ENCODE measurements around the gene ZSWIM1. TPM values are rescaled to one million over a fixed set of nuclear protein-coding genes. Genes with fewer than 3 reads are reported as not detected.

Gene ZSWIM1
- total and polyA plus RNA-seq, 2 of the 13 experiments (the other 11 are each of a cell fraction or from before 2014, with no cell fraction given) = 9.5 to 11.7 TPM

DNA sequence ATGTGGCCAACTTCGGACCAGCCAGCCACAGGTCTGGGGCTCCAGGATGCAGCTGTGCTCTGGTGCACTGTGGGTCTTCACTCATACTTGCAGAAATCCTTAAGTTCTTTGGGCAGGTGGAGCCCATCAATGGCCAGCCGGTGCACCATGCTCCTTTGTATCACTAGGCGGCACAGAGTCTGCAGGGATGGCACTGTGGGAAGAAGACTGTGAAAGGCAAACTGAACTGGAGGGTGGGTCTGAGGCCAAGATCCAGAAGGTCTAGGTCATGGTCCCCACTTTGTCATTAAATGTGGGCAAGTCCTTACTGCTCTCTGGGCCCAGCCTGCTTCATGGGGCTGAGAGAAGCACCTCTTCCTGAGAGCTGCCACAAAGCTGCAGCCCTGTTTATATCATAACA is 7.7 kb downstream of the ZSWIM1 start (continued):
- TF ChIP-seq FOXM1 (CRISPR knock-in tag; IDR thresholded peaks at IDR 0.05) (no peak), HOMEZ (CRISPR knock-in tag; IDR thresholded peaks at IDR 0.05; ENCODE audit: low read depth) (no peak), ZNF563 (CRISPR knock-in tag; IDR thresholded peaks at IDR 0.05) (no peak), ZKSCAN8 (CRISPR knock-in tag; IDR thresholded peaks at IDR 0.05; ENCODE audit: borderline replicate concordance) (no peak), ZNF383 (CRISPR knock-in tag; IDR thresholded peaks at IDR 0.05; ENCODE audit: borderline replicate concordance) (no peak), CHD4 (IDR thresholded peaks at IDR 0.05; ENCODE audit: borderline replicate concordance, low read length) (no peak), MXD4 (CRISPR knock-in tag; IDR thresholded peaks at IDR 0.05) (no peak), ZNF616 (CRISPR knock-in tag; IDR thresholded peaks at IDR 0.05; ENCODE audit: low read depth) (no peak), SSRP1 (CRISPR knock-in tag; IDR thresholded peaks at IDR 0.05) (peak; percentile 67; the same call in 1 of the 2 replicates), ARID4A (CRISPR knock-in tag; IDR thresholded peaks at IDR 0.05; ENCODE audit: borderline replicate concordance) (no peak), ZNF44 (CRISPR knock-in tag; IDR thresholded peaks at IDR 0.05) (no peak), CAMTA2 (CRISPR knock-in tag; IDR thresholded peaks at IDR 0.05; ENCODE audit: borderline replicate concordance) (no peak), ZUFSP (CRISPR knock-in tag; IDR thresholded peaks at IDR 0.05; ENCODE audit: borderline replicate concordance) (no peak), TAF15 (IDR thresholded peaks at IDR 0.05; ENCODE audit: low read depth, low read length, poor library complexity, severe bottlenecking) (no peak)
- TF ChIP-seq, protein P1, sequence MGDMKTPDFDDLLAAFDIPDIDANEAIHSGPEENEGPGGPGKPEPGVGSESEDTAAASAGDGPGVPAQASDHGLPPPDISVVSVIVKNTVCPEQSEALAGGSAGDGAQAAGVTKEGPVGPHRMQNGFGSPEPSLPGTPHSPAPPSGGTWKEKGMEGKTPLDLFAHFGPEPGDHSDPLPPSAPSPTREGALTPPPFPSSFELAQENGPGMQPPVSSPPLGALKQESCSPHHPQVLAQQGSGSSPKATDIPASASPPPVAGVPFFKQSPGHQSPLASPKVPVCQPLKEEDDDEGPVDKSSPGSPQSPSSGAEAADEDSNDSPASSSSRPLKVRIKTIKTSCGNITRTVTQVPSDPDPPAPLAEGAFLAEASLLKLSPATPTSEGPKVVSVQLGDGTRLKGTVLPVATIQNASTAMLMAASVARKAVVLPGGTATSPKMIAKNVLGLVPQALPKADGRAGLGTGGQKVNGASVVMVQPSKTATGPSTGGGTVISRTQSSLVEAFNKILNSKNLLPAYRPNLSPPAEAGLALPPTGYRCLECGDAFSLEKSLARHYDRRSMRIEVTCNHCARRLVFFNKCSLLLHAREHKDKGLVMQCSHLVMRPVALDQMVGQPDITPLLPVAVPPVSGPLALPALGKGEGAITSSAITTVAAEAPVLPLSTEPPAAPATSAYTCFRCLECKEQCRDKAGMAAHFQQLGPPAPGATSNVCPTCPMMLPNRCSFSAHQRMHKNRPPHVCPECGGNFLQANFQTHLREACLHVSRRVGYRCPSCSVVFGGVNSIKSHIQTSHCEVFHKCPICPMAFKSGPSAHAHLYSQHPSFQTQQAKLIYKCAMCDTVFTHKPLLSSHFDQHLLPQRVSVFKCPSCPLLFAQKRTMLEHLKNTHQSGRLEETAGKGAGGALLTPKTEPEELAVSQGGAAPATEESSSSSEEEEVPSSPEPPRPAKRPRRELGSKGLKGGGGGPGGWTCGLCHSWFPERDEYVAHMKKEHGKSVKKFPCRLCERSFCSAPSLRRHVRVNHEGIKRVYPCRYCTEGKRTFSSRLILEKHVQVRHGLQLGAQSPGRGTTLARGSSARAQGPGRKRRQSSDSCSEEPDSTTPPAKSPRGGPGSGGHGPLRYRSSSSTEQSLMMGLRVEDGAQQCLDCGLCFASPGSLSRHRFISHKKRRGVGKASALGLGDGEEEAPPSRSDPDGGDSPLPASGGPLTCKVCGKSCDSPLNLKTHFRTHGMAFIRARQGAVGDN (CRISPR knock-in tag; IDR thresholded peaks at IDR 0.05) = peak; percentile 33; the same call in 1 of the 2 replicates
